Peyer's patch (tissue), 4 donors: ENCODE measurements around the gene HSD17B1. TPM values are rescaled to one million over a fixed set of nuclear protein-coding genes. Genes with fewer than 3 reads are reported as not detected.

Experiments
- DNase-seq, 3 donors: peaks; one replicate each; pipeline ENCODE4 v3.0.0-alpha.2; 2017 to 2019
- H3K27ac ChIP-seq, 4 donors: fragments of 200-600 bp; sonication (generic); one replicate each; pipeline ENCODE4 v1.5.1; 2016 to 2019
- H3K27me3 ChIP-seq, 2 donors: fragments of 200-600 bp; sonication (generic); one replicate each; pipeline ENCODE4 v1.5.1; 2019
- H3K36me3 ChIP-seq, 3 donors: fragments of 200-600 bp; sonication (generic); one replicate each; pipeline ENCODE4 v1.5.1; 2016 to 2019
- H3K4me1 ChIP-seq, 4 donors: fragments of 200-600 bp; sonication (generic); one replicate each; pipeline ENCODE4 v1.5.1; 2016 to 2019
- H3K4me3 ChIP-seq, 4 donors: fragments of 200-600 bp; sonication (generic); 1 replicate in 3 of 4; 2 replicates in 1 of 4; pipeline ENCODE4 v1.5.1; 2016 to 2019; ENCODE audit warnings: mild to moderate bottlenecking in 1 of 4
- H3K9me3 ChIP-seq, 4 donors: fragments of 200-600 bp; sonication (generic); one replicate each; pipeline ENCODE4 v1.5.1; 2016 to 2019; ENCODE audit warnings: mild to moderate bottlenecking in 1 of 4
- CTCF ChIP-seq, 6 experiments: fragments of 450-650 bp in 4 of 6; fragments of 200-600 bp in 2 of 6; sonication (generic) in 1 of 6; IDR thresholded peaks; one replicate each; pipeline ENCODE4 v1.5.1; 2017 to 2019; ENCODE audit warnings: antibody characterized with exemption in 6 of 6, mild to moderate bottlenecking in 3 of 6, moderate library complexity in 1 of 6
- POLR2A ChIP-seq, 2 donors: fragments of 450-650 bp; IDR thresholded peaks; one replicate each; pipeline ENCODE4 v1.5.1; 2017; ENCODE audit warnings: antibody characterized with exemption in 2 of 2, mild to moderate bottlenecking in 2 of 2, moderate library complexity in 2 of 2
- total RNA-seq, 4 donors: library from RNA; depleted of rRNA; stranded (reverse); fragments of >200 nt; gene quantifications; one replicate each; pipeline ENCODE4 v1.1.0, GENCODE V29; 2016

Gene HSD17B1
- total RNA-seq, 4 donors from 2014 or later, result 0.94 to 3.9 (median 1.7) TPM; not detected in 1

DNA sequence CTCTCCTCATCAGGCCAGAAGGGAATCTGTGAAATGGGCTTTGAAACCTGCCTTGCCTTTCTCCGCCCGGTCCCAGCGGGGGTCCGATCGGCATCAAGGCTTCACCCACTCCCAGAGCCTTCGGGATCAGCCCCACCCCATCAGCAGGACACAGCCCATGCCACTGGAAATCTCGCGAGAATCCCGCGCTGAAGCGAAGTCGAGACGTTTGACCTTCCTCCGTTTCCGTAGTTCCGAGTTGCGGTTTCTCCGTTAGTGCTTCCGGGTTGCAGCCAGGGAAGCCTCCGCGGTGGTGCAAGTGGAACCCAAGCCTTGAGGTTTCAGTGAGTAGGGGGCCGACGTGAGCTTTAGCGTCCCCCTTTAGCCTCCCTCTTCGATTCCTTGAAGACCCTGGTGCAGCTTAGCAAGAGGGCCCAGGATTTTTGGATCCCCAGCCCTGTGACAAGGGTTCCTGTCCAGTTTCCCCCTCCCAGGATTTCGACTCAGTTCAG is 9.2 kb downstream of the HSD17B1 start, which contains the start of gene COASY:
TSS of gene COASY (plus strand) at position 252 of the 491 bp plus-strand sequence. CDS start 475 bp downstream, outside the sequence.
- peak within 1 kb of the TSS; percentile 80 to 86 (median 84) for H3K27ac ChIP-seq
- TF ChIP-seq POLR2A (IDR thresholded peaks at IDR 0.05), result peak; percentile 57 to 61
- no peak for TF ChIP-seq CTCF (IDR thresholded peaks at IDR 0.05)

GRCh38 chr17:42562388-42563142 is 9.8 kb downstream of the HSD17B1 start:
- Histone ChIP-seq H3K27me3 (no peaks in the 10 kb centered on the region), H3K36me3 (peaks cover 0 to 27% (median 0%) of the 10 kb centered on the region in 3 donors), H3K9me3 (no peaks in the 10 kb centered on the region), H3K27ac (peak overlapping the region; percentile 80 to 86 (median 84)), H3K4me1 (peaks cover 0 to 36% (median 26%) of the 10 kb centered on the region in 4 donors), H3K4me3 (peak overlapping the region; percentile 68 to 86 (median 76))
- TF ChIP-seq POLR2A (IDR thresholded peaks at IDR 0.05) (no peak), CTCF (IDR thresholded peaks at IDR 0.05) (no peak)
- DNase-seq, result no peak

More for the DNA sequence above, 9.2 kb downstream of the HSD17B1 start, which contains the start of gene COASY:
- H3K27me3 ChIP-seq, result no peaks in the 10 kb centered on the region
- H3K4me1 ChIP-seq, result peaks cover 0 to 36% (median 25%) of the 10 kb centered on the region in 4 donors
- H3K36me3 ChIP-seq, result peaks cover 0 to 27% (median 0%) of the 10 kb centered on the region in 3 donors
- peak; percentile 94 to 98 (median 95) for DNase-seq
- no peaks in the 10 kb centered on the region for H3K9me3 ChIP-seq
- peak within 1 kb of the TSS; percentile 68 to 86 (median 76) for H3K4me3 ChIP-seq

GRCh38 chr17:42563143-42563509 is 10.4 kb downstream of the HSD17B1 start:
- Histone ChIP-seq H3K27me3 (no peaks in the 10 kb centered on the region), H3K4me3 (peak overlapping the region; percentile 68 to 86 (median 76)), H3K36me3 (peaks cover 0 to 27% (median 0%) of the 10 kb centered on the region in 3 donors), H3K9me3 (no peaks in the 10 kb centered on the region), H3K27ac (peak overlapping the region; percentile 80 to 86 (median 84)), H3K4me1 (peaks cover 0 to 40% (median 32%) of the 10 kb centered on the region in 4 donors)
- TF ChIP-seq CTCF (IDR thresholded peaks at IDR 0.05) (no peak), POLR2A (IDR thresholded peaks at IDR 0.05) (no peak)
- no peak for DNase-seq

DNA sequence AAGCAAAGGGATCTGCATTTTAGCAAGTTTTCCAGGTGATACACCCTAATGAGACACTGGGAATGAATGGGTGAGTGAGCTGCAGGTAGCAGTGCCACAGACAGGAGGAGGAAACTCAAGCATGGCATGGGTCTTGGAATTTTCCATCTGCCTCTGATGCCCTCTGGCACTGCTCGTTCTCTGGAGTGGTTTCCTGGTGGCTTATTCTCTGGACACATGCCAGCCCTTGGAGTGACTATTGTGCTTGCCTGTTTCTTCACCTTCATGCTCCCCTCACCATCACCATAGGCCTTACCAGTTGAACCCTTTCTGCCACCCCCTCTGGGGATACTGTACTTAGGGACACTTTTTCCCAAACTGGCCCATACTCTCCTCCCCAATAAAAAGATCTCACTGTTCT is 10.8 kb downstream of the HSD17B1 start:
- Histone ChIP-seq H3K4me3 (peak overlapping the region in 2 of 4 donors; percentile 68 to 86), H3K27ac (peak overlapping the region in 2 of 4 donors; percentile 80 to 86), H3K36me3 (peaks cover 0 to 31% (median 0%) of the 10 kb centered on the region in 3 donors), H3K4me1 (peaks cover 0 to 44% (median 35%) of the 10 kb centered on the region in 4 donors), H3K27me3 (no peaks in the 10 kb centered on the region), H3K9me3 (no peaks in the 10 kb centered on the region)
- TF ChIP-seq POLR2A (IDR thresholded peaks at IDR 0.05) (no peak), CTCF (IDR thresholded peaks at IDR 0.05) (peak in 1 of 6 experiments; percentile 13)
- DNase-seq, result no peak

DNA sequence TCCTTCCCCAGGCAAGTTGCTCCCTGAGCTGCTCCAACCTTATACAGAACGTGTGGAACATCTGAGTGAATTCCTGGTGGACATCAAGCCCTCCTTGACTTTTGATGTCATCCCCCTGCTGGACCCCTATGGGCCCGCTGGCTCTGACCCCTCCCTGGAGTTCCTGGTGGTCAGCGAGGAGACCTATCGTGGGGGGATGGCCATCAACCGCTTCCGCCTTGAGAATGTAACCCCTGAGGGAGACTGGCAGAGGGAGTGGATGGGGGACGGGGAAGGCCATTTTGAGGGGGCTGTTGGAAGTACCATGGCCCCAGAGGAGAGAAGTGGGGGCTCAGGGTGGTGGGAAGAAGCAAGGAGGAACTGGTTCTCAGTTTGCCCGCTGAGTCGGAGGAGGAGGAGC is 11.2 kb downstream of the HSD17B1 start:
- TF ChIP-seq POLR2A (IDR thresholded peaks at IDR 0.05), result no peak
- no peak for TF ChIP-seq CTCF (IDR thresholded peaks at IDR 0.05)
- no peaks in the 10 kb centered on the region for H3K27me3 ChIP-seq
- DNase-seq, result no peak
- peaks cover 0 to 48% (median 35%) of the 10 kb centered on the region in 4 donors for H3K4me1 ChIP-seq
- peaks cover 0 to 35% (median 0%) of the 10 kb centered on the region in 3 donors for H3K36me3 ChIP-seq
- no peaks in the 10 kb centered on the region for H3K9me3 ChIP-seq
- peak overlapping the region in 1 of 4 donors; percentile 80 for H3K27ac ChIP-seq
- H3K4me3 ChIP-seq, result peak overlapping the region in 1 of 4 donors; percentile 86
